Measurements from ENCODE around the gene SGCA. TPM values are rescaled to one million over a fixed set of nuclear protein-coding genes. Genes with fewer than 3 reads are reported as not detected.
A peak's percentile ranks its signal among the peaks of the same experiment; 100 is the strongest.

Gene SGCA
- total and polyA plus RNA-seq, 2 of the 8 experiments (the other 6 are each of a cell fraction or from before 2014, with no cell fraction given), result 0.12 TPM; not detected in 1

DNA sequence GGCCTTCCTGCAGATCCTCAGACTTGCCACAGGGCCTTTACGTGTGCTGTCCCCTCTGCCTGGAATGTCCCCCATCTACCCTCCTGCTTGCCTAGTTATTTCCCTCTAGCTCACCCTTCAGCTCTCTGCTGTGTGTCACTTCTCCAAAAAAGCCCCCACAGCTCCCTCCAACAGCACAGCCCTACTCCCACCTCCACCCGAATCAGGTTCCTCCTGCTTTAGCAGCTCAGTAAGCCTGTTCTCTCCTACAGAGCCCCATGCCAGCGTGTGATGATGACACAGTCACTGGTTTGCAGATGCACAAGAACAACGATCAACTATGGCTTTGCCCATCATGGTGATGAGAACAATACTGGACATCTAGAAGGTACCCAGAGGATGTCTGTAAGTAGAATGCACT, 28.8 kb upstream of the SGCA start:
- Histone ChIP-seq H2AFZ (ENCODE audit: low read length) (no peak overlapping the region), H3K14ac (ENCODE audit: insufficient read length) (no peak overlapping the region), H3K4me1 (replicated peaks in 1 of 4; ENCODE audit: control insufficient read depth in 3 of 4, insufficient read depth in 4 of 4, low read length in 3 of 4) (peaks cover 8 to 28% (median 17%) of the 10 kb centered on the region in 4 experiments), H2BK5ac (ENCODE audit: low read depth, low read length) (peak overlapping the region; percentile 35; the same call in 1 of the 2 replicates), H3K23me2 (ENCODE audit: low read depth, low read length) (no peaks in the 10 kb centered on the region), H4K5ac (ENCODE audit: insufficient read length, low read depth, low read length) (no peak overlapping the region), H3K4me2 (ENCODE audit: insufficient read depth in 1 of 2, low read depth in 2 of 2, low read length in 2 of 2) (no peak overlapping the region), H3K4me3 (ENCODE audit: extremely low read depth in 1 of 4, insufficient read depth in 2 of 4, low read depth in 3 of 4, low read length in 4 of 4) (no peak overlapping the region), H2BK12ac (ENCODE audit: low read depth, low read length) (no peak overlapping the region), H3K56ac (replicated peaks; ENCODE audit: insufficient read length, low read depth, low read length) (no peak overlapping the region), H3K27me3 (replicated peaks in 1 of 4; ENCODE audit: control insufficient read depth in 3 of 4, extremely low read depth in 1 of 4, insufficient read depth in 3 of 4, low read length in 3 of 4) (peaks cover 0 to 4% (median 0%) of the 10 kb centered on the region in 4 experiments; a peak in 3 of 7 replicates), H2AK5ac (ENCODE audit: low read depth, low read length) (no peak overlapping the region), H4K20me1 (replicated peaks in 1 of 2; ENCODE audit: control insufficient read depth in 1 of 2, insufficient read depth in 2 of 2, low read length in 2 of 2) (peaks cover 0 to 6% of the 10 kb centered on the region in 2 experiments), H3K18ac (ENCODE audit: extremely low read depth, low read length) (no peak overlapping the region), H4K8ac (ENCODE audit: extremely low read depth, insufficient read depth, low read length) (no peak overlapping the region), H3K79me2 (ENCODE audit: control insufficient read depth in 1 of 2, insufficient read depth in 2 of 2, low read length in 2 of 2) (no peaks in the 10 kb centered on the region), H3K27ac (ENCODE audit: low read depth, low read length) (no peak overlapping the region), H3K4ac (replicated peaks; ENCODE audit: insufficient read length, low read depth, low read length) (no peak overlapping the region), H2BK20ac (ENCODE audit: low read length) (no peak overlapping the region), H3K9me3 (ENCODE audit: insufficient read depth in 2 of 2, low read depth in 1 of 2, low read length in 1 of 2) (no peaks in the 10 kb centered on the region), H3K36me3 (ENCODE audit: control insufficient read depth in 2 of 4, insufficient read depth in 4 of 4, low read length in 3 of 4) (peaks cover 3 to 14% (median 13%) of the 10 kb centered on the region in 4 experiments; a peak in 5 of 8 replicates), H4K91ac (replicated peaks; ENCODE audit: insufficient read length, low read length) (no peak overlapping the region), H3K9ac (replicated peaks in 1 of 4; ENCODE audit: extremely low read depth in 1 of 4, low read depth in 3 of 4, low read length in 3 of 4) (no peak overlapping the region; a peak in 1 of 7 replicates), H3K79me1 (ENCODE audit: low read depth, low read length) (no peaks in the 10 kb centered on the region), H2BK15ac (ENCODE audit: low read length) (no peak overlapping the region), H2BK120ac (replicated peaks; ENCODE audit: low read depth, low read length) (no peak overlapping the region), H3K23ac (ENCODE audit: insufficient read length) (no peak overlapping the region)
- CTCF ChIA-PET (ENCODE audit: partially characterized antibody), result interaction anchor here (0.6 to 21.6 kb wide), 10 partner anchors 12 to 160 kb away, joined by 3 to 299 read pairs (median 8); partner anchors contain the start of genes PDK2, PPP1R9B and SGCA
- POLR2A ChIA-PET (ENCODE audit: partially characterized antibody), result interaction anchor here (0.8 to 1.1 kb wide), 2 partner anchors 9 to 10 kb away, joined by 4 to 5 read pairs; no protein-coding TSS in a partner anchor
- DNase-seq (ENCODE audit: low read depth in 1 of 2, low spot score in 2 of 2) (no peak), FAIRE-seq (no peak)
- WGBS, 2 experiments (ENCODE audit: extremely low coverage in 1 of 2, insufficient coverage in 1 of 2, insufficient read length in 1 of 2, insufficient replicate concordance in 2 of 2, low coverage in 1 of 2, low lambda C conversion rate in 2 of 2, missing lambda C conversion rate in 1 of 2), result 87% methylated on average over 4 of the region's 4 CpGs; no CpG with 5 or more reads in 1 of the 2 experiments
- TF ChIP-seq, protein P1, sequence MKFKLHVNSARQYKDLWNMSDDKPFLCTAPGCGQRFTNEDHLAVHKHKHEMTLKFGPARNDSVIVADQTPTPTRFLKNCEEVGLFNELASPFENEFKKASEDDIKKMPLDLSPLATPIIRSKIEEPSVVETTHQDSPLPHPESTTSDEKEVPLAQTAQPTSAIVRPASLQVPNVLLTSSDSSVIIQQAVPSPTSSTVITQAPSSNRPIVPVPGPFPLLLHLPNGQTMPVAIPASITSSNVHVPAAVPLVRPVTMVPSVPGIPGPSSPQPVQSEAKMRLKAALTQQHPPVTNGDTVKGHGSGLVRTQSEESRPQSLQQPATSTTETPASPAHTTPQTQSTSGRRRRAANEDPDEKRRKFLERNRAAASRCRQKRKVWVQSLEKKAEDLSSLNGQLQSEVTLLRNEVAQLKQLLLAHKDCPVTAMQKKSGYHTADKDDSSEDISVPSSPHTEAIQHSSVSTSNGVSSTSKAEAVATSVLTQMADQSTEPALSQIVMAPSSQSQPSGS (IDR thresholded peaks at IDR 0.05; ENCODE audit: low read length), result no peak
- TF ChIP-seq, protein P2, sequence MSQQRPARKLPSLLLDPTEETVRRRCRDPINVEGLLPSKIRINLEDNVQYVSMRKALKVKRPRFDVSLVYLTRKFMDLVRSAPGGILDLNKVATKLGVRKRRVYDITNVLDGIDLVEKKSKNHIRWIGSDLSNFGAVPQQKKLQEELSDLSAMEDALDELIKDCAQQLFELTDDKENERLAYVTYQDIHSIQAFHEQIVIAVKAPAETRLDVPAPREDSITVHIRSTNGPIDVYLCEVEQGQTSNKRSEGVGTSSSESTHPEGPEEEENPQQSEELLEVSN (IDR thresholded peaks at IDR 0.05), result no peak
- TF ChIP-seq POU5F1 (IDR thresholded peaks at IDR 0.05; ENCODE audit: low read depth, low read length) (no peak), BRCA1 (IDR thresholded peaks at IDR 0.05; ENCODE audit: low read depth, low read length) (no peak), ZNF274 (IDR thresholded peaks at IDR 0.05; ENCODE audit: borderline replicate concordance, extremely low read depth, low read length) (no peak), NANOG (IDR thresholded peaks at IDR 0.05; ENCODE audit: insufficient read depth, low read depth, low read length, poor library complexity, severe bottlenecking) (no peak), MAFK (IDR thresholded peaks at IDR 0.05; ENCODE audit: low read depth, low read length) (no peak), GTF2F1 (IDR thresholded peaks at IDR 0.05; ENCODE audit: borderline replicate concordance, low read depth, low read length) (no peak), PHF8 (conservative IDR thresholded peaks at IDR 0.05; ENCODE audit: low read depth, low read length) (no peak), GABPA (IDR thresholded peaks at IDR 0.05; ENCODE audit: borderline replicate concordance, insufficient read depth, low read length) (no peak)
- TF ChIP-seq, protein P3, sequence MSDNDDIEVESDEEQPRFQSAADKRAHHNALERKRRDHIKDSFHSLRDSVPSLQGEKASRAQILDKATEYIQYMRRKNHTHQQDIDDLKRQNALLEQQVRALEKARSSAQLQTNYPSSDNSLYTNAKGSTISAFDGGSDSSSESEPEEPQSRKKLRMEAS (IDR thresholded peaks at IDR 0.05), result no peak
